IMR-90 (cell line): ENCODE results near the gene MGAT5.

Experiments used
- BHLHE40 ChIP-seq: fragments of 150-350 bp; IDR thresholded peaks from 2 replicates; pipeline ENCODE4 v1.6.1; 2016; ENCODE audit warnings: mild to moderate bottlenecking, low read depth, low read length
- RAD21 ChIP-seq: IDR thresholded peaks from 2 replicates; pipeline ENCODE4 v1.6.1; 2012; ENCODE audit warnings: low read length, improper control_type of control experiment
- TF ChIP-seq, protein P1 (sequence below): conservative IDR thresholded peaks from 2 replicates; pipeline ENCODE4 v1.5.1; 2012; ENCODE audit warnings: mild to moderate bottlenecking, low read depth, low read length, improper control_type of control experiment

DNA sequence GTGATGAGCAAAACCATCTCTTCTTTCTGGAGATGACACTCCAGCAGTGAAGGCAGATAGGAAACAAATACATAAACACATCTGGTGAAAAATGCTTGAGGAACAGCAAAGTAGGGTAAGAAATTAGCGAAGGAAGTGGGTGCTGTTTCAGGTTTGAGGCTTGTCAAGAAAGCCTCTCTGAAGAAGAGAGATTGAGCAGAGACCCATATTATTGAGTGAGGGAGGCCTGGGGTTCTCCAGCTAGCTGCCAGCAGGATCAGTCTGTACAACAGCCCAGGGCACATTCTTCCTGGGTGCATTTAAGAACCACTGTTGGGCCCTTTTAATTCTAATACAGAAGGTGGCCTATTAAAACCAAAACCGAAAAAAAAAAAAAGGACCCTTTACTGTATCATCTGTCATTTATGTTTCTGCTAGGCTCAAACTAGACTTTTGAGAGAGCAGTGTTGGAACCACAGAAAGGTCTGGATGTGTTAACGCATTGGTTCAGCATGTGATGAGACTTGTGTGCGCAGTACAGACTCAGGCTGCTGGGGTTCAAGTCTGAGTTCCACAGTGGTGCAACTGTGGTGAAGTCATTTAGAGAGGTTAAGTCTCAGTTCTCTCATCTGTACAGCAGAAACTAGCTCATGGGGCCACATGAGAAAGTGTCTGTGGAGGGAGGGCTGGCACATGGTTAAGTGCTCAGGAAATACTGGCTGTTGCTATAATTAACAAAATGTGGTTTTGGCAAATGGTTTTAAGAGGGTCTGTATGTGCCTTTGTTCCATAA lies 28.9 kb downstream of the MGAT5 start:
- TF ChIP-seq, protein P1, sequence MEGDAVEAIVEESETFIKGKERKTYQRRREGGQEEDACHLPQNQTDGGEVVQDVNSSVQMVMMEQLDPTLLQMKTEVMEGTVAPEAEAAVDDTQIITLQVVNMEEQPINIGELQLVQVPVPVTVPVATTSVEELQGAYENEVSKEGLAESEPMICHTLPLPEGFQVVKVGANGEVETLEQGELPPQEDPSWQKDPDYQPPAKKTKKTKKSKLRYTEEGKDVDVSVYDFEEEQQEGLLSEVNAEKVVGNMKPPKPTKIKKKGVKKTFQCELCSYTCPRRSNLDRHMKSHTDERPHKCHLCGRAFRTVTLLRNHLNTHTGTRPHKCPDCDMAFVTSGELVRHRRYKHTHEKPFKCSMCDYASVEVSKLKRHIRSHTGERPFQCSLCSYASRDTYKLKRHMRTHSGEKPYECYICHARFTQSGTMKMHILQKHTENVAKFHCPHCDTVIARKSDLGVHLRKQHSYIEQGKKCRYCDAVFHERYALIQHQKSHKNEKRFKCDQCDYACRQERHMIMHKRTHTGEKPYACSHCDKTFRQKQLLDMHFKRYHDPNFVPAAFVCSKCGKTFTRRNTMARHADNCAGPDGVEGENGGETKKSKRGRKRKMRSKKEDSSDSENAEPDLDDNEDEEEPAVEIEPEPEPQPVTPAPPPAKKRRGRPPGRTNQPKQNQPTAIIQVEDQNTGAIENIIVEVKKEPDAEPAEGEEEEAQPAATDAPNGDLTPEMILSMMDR: no peak
- TF ChIP-seq BHLHE40 (no peak), RAD21 (no peak)
